Measurements from ENCODE around the gene MAP7D3.

DNA sequence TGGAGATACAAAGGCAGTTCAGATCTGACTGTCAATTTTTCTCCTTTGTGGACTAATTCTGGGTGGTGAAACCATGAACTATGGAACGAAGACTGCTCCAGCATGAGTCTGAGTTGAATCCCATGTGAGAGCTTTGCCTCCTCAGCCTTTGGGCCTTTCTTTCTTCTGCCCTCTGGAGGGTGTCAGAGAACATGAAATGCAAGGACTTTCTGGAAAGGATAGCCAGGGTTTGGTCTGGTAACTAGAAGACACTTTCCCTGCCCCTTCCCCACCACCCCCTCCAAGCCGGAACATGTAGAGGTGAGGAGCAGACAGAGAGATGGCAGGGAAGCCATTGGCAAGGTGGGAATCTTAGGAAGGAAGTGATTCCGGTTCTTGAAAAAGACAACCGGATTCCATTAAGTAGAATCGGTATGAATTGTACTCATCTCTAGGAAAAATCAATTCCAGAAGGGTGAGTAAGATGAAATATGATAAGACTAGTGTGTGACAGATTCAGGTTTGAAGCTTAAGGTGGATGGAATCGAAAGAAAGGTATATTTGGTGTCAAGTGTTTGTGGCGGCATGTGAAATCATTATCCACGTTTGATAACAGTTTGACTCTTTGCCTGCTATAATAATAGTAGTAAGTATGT is 84.9 kb downstream of the MAP7D3 start:
- TF ChIP-seq SIN3A (IDR thresholded peaks at IDR 0.05; ENCODE audit: low read depth) = no peak
- TF ChIP-seq, protein P1, sequence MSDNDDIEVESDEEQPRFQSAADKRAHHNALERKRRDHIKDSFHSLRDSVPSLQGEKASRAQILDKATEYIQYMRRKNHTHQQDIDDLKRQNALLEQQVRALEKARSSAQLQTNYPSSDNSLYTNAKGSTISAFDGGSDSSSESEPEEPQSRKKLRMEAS (IDR thresholded peaks at IDR 0.05) = no peak
- no peak for TF ChIP-seq ZFX (IDR thresholded peaks at IDR 0.05)
- TF ChIP-seq POLR2A (IDR thresholded peaks at IDR 0.05; ENCODE audit: borderline replicate concordance, extremely low read depth, insufficient read depth, insufficient read length) = no peak
- no peak for TF ChIP-seq YY1 (IDR thresholded peaks at IDR 0.05; ENCODE audit: extremely low read depth, insufficient replicate concordance, low read depth, low read length)
- no peak for TF ChIP-seq REST (IDR thresholded peaks at IDR 0.05; ENCODE audit: low read depth)
- TF ChIP-seq EZH2 (IDR thresholded peaks at IDR 0.05) = no peak
- TF ChIP-seq CEBPB (IDR thresholded peaks at IDR 0.05; ENCODE audit: low read depth) = no peak
- TF ChIP-seq SP1 (IDR thresholded peaks at IDR 0.05; ENCODE audit: low read depth) = no peak
- TF ChIP-seq RAD21 (IDR thresholded peaks at IDR 0.05; ENCODE audit: low read depth) = peak; percentile 60

Measured in HCT116 (cell line).